C1 segment of cervical spinal cord (tissue), 14 donors: ENCODE data around the gene MSRB3.

Experiments
- DNase-seq, 14 donors: peaks; one replicate each; lab custom pipeline; 2025; lab: John Stamatoyannopoulos, UW

MSRB3 gene

DNA sequence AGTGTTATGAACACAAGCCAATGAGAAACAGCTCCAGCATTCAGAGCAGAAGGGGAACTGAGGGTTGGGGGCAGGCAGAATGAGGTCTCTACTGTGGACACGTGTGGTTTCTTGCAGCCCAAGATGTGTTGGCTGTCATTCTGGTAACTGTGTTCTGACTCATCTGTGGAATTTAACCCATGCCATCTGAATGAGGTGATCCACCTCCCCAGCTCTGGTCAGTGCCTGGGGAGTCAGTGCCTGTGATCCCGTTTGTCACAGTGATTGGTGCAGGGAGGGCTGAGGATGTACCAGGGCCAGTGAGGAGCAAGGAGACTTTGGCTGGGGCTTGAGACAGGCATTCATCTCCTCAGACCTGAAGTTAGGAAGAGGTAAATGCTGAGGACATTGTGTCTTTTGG, 216.8 kb downstream of the MSRB3 start:
- DNase-seq = no peak

DNA sequence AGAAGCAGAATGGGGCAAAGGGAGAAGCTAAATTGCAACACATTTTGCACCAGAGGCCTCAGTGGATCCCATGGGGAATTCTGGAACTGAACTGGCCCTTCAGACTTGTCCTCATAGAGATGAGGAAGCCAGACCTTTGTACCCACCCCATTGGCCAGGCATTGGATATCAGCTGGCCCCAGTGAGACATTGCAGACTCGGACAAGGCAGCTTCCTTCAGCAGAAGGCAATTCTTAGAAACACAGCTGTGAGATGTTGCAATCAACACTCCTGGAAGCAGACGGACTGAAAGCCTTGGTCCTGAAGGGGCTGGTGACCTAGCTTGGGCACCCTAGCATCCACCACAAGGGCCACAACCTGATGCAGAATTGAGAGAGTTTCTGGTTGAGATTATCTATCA, 218.1 kb downstream of the MSRB3 start:
- DNase-seq = no peak

DNA sequence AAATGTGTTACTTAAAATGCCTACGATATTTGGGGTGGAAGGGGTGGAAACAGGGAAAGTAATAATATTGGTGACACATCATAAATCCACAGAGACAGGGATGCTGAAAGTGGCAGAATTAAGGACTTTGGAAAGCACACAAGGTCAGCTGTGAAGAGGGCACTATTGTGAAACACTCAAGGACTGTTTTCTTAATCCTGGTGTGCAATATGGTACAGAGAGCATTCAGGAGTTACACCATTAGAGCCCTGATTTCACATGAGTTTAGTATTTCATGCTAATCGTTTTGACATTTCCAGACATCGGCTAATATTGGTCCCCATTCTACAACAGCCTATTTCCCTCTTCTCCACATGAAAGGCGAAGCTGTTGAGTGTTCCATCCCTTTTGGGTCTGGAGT, 219.2 kb downstream of the MSRB3 start:
- no peak for DNase-seq

DNA sequence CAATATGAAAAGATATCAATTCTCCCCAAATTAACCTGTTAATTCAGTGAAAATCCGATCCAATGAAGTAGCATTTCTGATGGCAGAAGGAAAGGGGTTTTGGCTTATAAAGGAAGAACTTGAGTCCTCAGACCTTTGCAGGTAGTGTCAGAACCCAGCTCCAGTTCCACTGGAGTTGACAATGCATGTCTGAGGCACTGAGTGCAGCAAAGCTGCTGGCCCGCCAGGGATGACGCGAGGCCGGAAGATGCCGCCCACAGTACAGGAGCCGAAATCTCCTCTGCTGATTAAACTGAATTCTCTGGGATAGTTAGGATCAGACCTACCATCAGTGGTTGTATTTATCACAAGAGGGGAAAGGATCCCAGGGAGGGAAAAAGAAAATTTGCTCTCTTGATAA, 220.7 kb downstream of the MSRB3 start:
- DNase-seq = no peak

DNA sequence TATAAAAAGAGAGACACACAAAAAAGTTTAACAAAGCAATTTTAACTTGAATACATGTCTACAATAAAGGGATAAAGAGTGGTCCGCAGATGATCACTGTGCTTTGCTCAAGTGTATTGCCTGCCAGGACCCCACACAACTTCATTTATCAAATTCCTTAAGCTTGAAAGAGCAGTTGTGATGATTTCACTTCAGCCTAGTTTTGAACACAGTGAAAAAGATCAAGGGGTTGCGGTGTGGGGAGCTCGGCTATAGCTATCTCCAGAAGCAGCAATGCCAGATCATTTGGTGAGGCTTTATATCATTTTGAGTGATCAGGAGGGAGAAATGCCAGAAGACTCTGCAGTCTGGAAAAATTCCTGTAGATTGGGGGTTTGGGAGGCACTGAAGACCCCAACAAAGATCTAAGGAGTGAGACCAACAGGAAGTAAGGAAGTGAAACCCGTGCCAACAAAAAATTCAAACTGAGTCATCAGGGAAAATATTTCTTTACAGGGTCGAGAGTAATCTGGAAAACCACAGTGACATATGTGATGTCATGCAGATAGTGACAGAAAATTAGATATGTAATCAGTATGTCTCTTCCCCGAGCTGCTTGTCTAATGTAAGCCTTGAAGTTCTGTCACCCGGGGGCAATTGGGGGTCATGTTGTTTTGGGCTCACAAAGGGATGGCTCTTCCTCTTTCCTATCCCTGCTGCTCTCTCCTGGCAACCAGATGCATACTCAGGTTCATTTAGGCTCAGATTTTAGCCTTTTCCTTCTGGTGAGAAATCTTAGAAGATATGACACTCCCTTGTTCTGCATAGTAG, 221.8 kb downstream of the MSRB3 start:
- no peak for DNase-seq

DNA sequence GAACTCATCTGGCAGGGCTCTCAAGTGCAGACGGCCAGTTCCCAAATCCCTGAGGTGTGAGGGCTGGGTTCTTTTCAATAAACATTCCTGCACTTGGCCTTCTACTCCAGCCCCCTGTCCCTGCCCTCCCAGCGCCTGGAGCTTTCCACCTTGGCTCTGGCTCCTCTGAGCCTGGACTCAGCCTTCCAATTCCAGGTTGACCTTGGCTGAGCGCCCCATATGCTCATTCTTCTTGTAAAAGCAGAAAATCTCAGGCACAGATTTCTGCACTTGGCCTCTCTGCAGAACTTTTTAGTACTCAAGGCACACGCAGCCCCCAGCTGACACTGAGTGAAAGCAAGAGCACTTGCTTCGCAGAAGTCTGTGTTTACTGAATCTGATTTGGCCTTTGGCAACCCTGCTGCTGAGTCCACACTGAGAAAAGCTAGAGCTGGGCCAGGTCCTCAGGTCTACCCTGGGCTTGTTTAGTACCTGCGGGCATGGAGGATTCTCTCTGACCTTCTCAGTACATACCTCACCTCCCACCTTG, 222.7 kb downstream of the MSRB3 start:
- peak in 6 of 14 donors; percentile 1 to 56 (median 20) for DNase-seq

DNA sequence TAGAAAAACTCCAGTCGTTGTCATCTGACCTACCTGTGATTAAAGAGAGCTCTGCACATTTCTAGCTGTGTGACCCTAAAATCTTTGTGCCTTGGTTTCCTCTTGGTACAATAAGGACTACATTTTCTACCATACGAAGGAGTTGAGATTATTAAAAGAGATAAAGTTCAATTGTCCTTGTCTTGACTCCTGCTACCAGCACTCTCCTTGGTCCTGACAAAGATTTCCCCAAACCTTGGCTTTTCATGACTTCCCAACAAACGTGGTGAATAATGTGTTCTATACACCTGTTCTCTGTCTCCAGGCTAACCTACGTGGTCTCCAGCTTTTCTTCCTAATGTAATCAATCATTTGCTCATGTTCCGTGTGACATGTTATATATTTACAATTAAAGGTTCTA, 223.5 kb downstream of the MSRB3 start:
- DNase-seq = no peak

DNA sequence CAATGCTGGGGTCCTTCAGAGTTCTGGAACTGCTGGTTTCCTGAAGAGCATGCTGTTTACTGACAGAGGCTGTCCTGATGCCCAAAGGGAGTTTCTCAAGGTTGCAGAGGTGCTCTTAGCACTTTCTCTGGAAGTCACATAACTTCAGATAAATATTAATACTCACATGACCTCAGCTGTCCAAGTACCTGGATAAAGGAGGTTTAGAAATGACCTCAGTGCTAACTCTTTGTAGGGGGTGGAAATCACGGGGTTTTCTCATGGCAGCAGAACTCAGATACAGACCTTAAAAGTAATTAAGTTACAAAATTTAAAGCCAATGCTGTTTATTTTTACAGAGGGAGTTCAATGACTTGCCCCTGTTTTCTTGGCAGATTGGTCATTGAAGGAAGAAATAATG, 225.9 kb downstream of the MSRB3 start:
- no peak for DNase-seq

DNA sequence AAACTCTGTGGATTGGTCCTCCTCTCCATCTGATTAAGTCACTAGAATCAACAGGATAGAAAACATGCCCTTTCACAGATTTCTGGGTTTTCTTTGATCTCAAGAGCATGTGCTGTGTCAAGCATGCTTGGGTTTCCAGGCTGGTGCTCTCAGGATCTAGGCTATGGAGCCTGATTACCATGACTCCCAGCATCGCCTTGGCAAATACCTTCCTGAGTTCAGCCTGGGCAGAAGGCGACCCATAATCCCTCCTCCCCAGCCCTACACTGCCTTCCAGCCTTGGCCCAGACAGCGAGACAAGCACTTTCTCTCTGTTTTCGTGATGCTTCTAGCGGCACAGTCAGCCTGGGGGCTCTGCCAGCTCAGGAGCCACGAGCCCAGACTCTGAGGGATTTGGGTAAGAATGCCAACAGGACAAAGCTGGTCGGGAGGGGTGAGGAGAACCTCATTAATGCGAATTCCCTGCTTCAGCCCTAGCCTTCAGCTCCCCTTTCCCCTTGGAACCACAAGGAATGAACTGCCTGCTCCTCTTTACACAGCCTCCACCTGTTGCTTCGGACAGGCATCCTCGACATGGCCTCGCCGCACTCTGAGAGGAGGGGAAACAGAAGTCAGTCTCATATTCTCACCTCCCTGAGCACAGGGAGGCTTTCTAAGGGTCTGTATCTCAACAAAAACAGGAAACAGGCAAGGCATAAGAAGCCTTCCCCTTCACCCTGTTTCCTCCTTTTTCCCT, 227.1 kb downstream of the MSRB3 start:
- DNase-seq = peak in 5 of 14 donors; percentile 1 to 13 (median 4)

DNA sequence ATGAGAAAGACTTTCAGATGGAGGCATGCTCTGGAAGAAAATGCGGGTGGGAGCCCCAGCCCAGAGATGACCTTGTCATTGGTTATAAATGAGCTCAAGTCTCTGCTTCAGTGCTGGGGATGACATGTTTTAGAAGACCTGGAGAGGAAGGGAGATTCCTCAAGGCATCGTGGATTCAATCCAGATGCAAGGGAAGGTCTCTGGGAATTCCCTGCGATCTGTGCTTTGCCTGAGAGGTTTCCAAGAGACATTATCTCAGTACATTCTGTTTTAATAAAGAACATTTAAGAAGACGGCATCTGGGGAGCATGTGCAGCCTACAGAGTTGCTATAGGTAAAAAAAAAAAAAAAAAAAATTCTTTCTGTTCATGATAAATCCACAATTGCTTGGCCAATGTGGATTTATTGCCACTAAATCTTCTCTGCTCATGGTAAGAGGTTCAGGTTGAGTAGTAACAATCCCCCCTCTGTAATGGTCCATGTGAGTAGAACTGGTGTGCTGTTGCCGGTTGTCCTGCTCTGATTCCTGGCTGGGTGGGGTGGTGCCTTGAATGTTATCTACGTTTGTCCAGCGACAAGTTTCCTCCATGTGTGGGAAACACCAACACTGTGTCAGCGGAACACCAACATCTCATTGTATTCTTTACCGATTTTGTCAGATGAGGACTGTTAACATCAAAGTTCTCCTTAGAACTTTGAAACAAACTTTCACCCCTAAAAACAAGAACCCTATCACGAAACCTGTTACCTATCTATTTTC, 230.0 kb downstream of the MSRB3 start:
- no peak for DNase-seq

DNA sequence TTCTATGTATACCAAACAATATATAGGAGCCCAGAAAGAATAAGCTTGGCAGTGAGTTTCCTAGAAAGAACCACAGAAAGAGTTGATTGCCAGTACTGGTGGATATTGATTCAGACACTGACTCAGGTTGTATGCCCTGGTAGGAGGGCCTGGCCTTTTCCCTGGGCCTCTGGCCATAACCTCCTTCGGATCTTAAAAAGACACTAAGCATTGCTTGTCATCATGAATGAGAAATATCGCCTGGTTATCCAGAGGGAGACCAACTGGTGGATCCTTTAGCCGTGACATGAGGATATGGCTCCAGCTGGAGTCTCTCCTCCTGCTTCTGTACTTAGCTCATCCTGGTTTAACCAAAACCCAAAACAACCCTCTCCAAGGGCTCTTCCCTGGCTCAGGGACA, 231.5 kb downstream of the MSRB3 start:
- no peak for DNase-seq

DNA sequence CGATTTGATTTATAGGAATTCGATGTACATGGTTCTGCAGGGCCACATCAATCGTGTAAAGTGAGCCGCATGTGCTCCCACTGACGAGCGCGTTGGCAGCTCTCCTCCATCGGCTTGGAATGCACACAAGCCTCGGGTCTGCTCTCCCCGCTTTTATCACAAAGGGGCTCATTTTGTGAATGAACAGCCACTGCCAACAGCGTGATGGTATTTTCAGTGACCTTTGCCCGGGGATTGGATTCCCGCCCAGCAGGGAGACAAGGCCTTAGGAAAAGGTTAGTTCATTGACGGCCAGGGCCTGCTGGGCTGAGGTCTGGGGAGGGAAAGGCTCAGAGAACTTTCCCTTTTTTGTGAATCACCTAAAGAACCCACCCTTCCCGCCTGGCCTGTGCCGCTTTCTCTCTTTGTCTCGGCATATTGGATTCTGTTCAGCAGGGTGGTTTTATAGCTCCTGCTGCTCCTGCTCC, 232.1 kb downstream of the MSRB3 start:
- DNase-seq = peak in 9 of 14 donors; percentile 8 to 60 (median 20)

DNA sequence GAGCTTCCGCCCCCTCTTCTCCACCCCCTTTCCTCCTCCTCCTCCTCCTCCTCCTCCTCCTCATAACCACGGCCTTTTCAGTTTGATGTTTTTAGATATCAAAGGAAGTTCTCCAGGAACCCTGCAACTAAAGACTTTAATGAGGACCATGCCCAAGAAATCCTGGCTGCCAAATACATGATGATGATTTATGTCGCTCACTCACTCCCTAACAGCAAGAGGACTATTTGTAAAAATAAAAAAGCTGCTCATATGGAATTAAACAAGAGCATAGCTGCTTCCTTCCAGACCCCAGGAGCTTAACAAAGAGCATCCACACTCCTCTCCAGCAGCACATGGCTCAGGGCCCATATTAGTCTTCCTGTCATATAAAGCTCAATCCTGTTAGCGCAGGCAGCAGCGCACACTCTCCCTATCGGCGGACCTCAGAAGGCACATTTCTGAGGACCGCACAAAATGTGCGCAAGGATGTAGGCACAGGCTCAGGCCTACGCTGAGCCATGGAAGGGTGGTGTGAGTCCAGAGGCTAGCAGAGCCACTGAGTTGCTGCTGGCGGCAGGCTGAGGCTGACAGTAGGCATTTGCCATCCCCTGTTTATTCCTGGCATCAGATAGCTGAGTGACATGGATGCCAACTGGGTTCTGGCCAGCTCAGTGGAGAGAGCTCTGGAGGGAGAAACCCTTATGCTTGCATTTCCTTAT, 232.8 kb downstream of the MSRB3 start:
- DNase-seq = peak in 10 of 14 donors; percentile 4 to 90 (median 26)

DNA sequence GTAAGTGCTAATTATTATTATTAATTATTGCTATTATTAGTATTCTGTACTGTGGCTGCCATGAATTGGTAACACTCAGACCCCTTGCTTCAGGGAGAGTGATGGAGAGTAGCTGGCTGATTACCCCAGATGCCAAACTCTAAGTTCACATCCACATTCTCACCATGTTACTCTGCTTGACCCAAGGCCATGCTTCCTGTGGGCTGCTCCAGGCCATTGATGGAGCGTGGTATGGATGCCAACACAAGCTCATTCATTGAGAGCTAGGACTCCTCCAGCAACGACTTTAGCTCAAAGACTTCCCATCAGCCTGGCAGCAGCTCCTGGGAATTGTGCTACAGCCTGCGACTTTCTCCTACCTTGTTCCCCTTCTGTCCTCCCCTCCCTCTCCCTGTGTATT, 233.4 kb downstream of the MSRB3 start:
- DNase-seq = peak in 1 of 14 donors; percentile 59
